Tibial nerve (tissue), 4 donors: ENCODE measurements around the gene CDC42BPB.

Experiments
- CTCF ChIP-seq, 5 experiments: fragments of 200-600 bp in 3 of 5; fragments of 450-650 bp in 2 of 5; sonication (generic) in 3 of 5; IDR thresholded peaks; one replicate each; pipeline ENCODE4 v1.5.1; 2016 to 2019; ENCODE audit warnings: antibody characterized with exemption in 5 of 5, mild to moderate bottlenecking in 3 of 5, moderate library complexity in 2 of 5
- EP300 ChIP-seq, 2 donors: sonication (generic); formaldehyde crosslinking; IDR thresholded peaks; one replicate each; pipeline ENCODE4 v1.6.1; 2017; ENCODE audit warnings: antibody characterized with exemption in 2 of 2, mild to moderate bottlenecking in 1 of 2
- POLR2A ChIP-seq, 2 donors: fragments of 450-650 bp; IDR thresholded peaks; one replicate each; pipeline ENCODE4 v1.6.1; 2017; ENCODE audit warnings: antibody characterized with exemption in 2 of 2, mild to moderate bottlenecking in 2 of 2, moderate library complexity in 2 of 2

- no peak for TF ChIP-seq CTCF (IDR thresholded peaks at IDR 0.05)
- TF ChIP-seq EP300 (IDR thresholded peaks at IDR 0.05) = no peak
- no peak for TF ChIP-seq POLR2A (IDR thresholded peaks at IDR 0.05)
Measured at GRCh38 chr14:103095210-103095778, 37.9 kb upstream of the CDC42BPB start.
